ENCODE results near the gene HAS3. TPM values are rescaled to one million over a fixed set of nuclear protein-coding genes. Genes with fewer than 3 reads are reported as not detected.

Gene HAS3
- total RNA-seq, 1 experiment from 2014 or later = 2.5 TPM

DNA sequence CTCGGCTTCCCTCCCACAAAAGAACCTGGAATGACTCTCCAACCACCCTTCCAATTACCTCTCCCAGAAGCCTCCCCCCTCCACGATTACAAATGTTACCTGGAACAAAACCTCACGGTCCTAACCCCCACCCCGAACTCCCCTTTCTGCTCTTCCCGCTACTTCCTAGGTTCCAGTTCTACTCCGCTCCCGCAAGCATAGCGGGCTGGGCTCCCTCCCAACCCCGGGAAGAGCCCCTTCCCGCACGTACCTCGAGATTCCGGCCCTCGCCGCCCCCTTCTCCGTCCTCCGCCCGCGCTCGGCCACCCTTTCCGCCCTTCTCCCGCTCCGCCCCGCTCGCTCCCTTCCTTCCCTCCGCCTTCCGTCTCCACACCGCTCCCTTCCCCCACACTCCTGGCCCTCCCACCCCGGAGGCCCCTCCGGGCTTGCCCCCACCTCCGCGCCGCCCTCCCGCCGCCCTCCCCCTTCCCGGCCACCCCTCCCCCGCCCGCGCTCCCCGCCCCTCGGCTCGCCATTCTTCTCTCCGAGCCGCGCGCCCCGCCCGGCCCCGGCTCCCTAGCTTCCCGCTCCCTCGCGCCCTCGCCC, 26.5 kb downstream of the HAS3 start:
- ChIA-PET CTCF (interaction anchor here (0.6 kb wide), 1 partner anchor 388 kb away, joined by 12 read pairs; no protein-coding TSS in a partner anchor), POLR2A (ENCODE audit: unreplicated experiment) (interaction anchor here (0.6 kb wide), 1 partner anchor 30 kb away, joined by 18 read pairs; no protein-coding TSS in a partner anchor)
- H2AFZ ChIP-seq = no peak overlapping the region; the same call in 1 of the 2 replicates
- no peaks in the 10 kb centered on the region for H3K27me3 ChIP-seq (ENCODE audit: insufficient read depth, low read depth)
- peak overlapping the region; percentile 92 for H3K4me2 ChIP-seq
- no TSS peak for BruUV-seq (replicated peaks)
- peaks cover 34% of the 10 kb centered on the region for H3F3A ChIP-seq (ENCODE audit: insufficient read depth, low read depth)
- intact Hi-C loops (cut with micrococcal nuclease; ENCODE audit: unreplicated experiment) = loop anchor here (2.0 kb wide), 1 partner anchor 603 kb away; no protein-coding TSS in a partner anchor
- H3K4me3 ChIP-seq = peak overlapping the region; percentile 100
- DNase-seq = peak; percentile 54 to 83
- H3K36me3 ChIP-seq (ENCODE audit: low read depth) = peaks cover 11% of the 10 kb centered on the region
- H3K9me2 ChIP-seq (ENCODE audit: insufficient read depth) = no peaks in the 10 kb centered on the region
- H4K20me1 ChIP-seq (ENCODE audit: insufficient read depth) = peaks cover 41% of the 10 kb centered on the region
- no peak for TF ChIP-seq EZH2 (IDR thresholded peaks at IDR 0.05; ENCODE audit: low read depth)
- TF ChIP-seq, protein P1, sequence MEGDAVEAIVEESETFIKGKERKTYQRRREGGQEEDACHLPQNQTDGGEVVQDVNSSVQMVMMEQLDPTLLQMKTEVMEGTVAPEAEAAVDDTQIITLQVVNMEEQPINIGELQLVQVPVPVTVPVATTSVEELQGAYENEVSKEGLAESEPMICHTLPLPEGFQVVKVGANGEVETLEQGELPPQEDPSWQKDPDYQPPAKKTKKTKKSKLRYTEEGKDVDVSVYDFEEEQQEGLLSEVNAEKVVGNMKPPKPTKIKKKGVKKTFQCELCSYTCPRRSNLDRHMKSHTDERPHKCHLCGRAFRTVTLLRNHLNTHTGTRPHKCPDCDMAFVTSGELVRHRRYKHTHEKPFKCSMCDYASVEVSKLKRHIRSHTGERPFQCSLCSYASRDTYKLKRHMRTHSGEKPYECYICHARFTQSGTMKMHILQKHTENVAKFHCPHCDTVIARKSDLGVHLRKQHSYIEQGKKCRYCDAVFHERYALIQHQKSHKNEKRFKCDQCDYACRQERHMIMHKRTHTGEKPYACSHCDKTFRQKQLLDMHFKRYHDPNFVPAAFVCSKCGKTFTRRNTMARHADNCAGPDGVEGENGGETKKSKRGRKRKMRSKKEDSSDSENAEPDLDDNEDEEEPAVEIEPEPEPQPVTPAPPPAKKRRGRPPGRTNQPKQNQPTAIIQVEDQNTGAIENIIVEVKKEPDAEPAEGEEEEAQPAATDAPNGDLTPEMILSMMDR (conservative IDR thresholded peaks at IDR 0.05) = no peak
- no peaks in the 10 kb centered on the region for H3K9me3 ChIP-seq (ENCODE audit: insufficient read depth, low read depth)
- peaks cover 91% of the 10 kb centered on the region for H3K79me2 ChIP-seq (ENCODE audit: low read depth)
- peaks cover 26% of the 10 kb centered on the region for H3K4me1 ChIP-seq (replicated peaks; ENCODE audit: insufficient read depth)
- H3K27ac ChIP-seq = peak overlapping the region; percentile 56

DNA sequence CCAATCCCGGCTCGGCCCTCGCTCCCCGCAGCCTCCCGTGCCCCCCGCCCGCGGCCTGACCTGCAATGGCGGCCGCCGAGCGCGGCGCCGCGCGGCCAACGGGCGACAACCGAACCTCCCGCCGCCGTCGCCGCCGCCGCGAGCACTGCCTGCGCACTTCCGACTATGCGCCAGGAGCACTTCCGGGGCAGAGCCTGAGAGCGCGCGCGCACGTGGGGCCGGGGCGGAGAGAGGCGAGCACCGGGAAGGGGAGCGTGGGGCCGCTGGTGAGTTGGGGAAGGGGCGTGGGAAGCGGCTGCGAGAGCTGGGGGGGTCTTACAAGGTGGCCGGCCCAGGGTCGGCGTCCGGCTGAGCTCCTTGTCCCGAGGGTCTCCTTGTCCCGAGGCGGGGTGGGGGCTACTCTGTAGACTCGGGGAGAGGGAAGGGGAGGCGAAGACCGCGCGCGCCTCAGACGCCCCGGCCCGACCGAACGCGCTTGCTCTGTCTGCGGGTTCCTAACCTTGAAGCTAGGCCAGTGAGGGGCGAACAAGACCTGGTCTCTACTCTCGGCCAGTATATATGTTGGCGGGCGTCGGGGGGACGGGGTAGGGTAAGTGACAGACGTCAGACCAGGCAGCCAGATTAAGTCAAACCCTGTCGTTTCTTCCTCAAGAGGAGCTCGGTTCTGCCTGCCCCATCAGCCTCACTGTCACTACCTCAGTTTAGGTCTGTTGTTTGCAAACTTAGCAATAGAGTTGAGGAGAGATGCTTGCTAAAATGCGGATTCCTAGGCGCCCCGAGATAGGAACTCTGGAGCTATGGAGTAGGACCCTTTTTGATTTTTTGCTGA, 27.2 kb downstream of the HAS3 start, which contains the start of the genes CHTF8 and UTP4:
Gene CHTF8 (minus strand): TSS at position 165 of the 829 bp plus-strand sequence. CDS start 11,130 bp downstream, outside the sequence.
Gene UTP4 (plus strand): TSS at position 226 of the 829 bp plus-strand sequence. CDS start 811 bp downstream, outside the sequence.
- H3K36me3 ChIP-seq (ENCODE audit: low read depth) = peaks cover 17% of the 10 kb centered on the region
- CTCF ChIA-PET = interaction anchor here (0.6 kb wide), 1 partner anchor 13 kb away, joined by 3 read pairs; no protein-coding TSS in a partner anchor
- peaks cover 26% of the 10 kb centered on the region for H3K4me1 ChIP-seq (replicated peaks; ENCODE audit: insufficient read depth)
- peak within 1 kb of the TSS; percentile 100 for H3K4me3 ChIP-seq
- peak within 1 kb of the TSS; percentile 92 for H3K4me2 ChIP-seq
- POLR2A ChIA-PET (ENCODE audit: unreplicated experiment) = interaction anchor here (0.6 kb wide), 2 partner anchors 60 to 137 kb away, joined by 6 to 9 read pairs; no protein-coding TSS in a partner anchor
- H3K9me2 ChIP-seq (ENCODE audit: insufficient read depth) = no peaks in the 10 kb centered on the region
- no peak for TF ChIP-seq EZH2 (IDR thresholded peaks at IDR 0.05; ENCODE audit: low read depth)
- TF ChIP-seq, protein P1 (conservative IDR thresholded peaks at IDR 0.05) = no peak
- H3K9me3 ChIP-seq (ENCODE audit: insufficient read depth, low read depth) = no peaks in the 10 kb centered on the region
- peaks cover 93% of the 10 kb centered on the region for H3K79me2 ChIP-seq (ENCODE audit: low read depth)
- peaks cover 33% of the 10 kb centered on the region for H3F3A ChIP-seq (ENCODE audit: insufficient read depth, low read depth)
- DNase-seq = peak; percentile 60 to 82
- H3K27ac ChIP-seq = peak within 1 kb of the TSS; percentile 56
- intact Hi-C loops (cut with micrococcal nuclease; ENCODE audit: unreplicated experiment) = loop anchor here (2.0 kb wide), 1 partner anchor 604 kb away; no protein-coding TSS in a partner anchor
- BruUV-seq (replicated peaks) = no TSS peak
- H3K27me3 ChIP-seq (ENCODE audit: insufficient read depth, low read depth) = no peaks in the 10 kb centered on the region
- H4K20me1 ChIP-seq (ENCODE audit: insufficient read depth) = peaks cover 42% of the 10 kb centered on the region
- peak within 1 kb of the TSS; percentile 90 for H2AFZ ChIP-seq

DNA sequence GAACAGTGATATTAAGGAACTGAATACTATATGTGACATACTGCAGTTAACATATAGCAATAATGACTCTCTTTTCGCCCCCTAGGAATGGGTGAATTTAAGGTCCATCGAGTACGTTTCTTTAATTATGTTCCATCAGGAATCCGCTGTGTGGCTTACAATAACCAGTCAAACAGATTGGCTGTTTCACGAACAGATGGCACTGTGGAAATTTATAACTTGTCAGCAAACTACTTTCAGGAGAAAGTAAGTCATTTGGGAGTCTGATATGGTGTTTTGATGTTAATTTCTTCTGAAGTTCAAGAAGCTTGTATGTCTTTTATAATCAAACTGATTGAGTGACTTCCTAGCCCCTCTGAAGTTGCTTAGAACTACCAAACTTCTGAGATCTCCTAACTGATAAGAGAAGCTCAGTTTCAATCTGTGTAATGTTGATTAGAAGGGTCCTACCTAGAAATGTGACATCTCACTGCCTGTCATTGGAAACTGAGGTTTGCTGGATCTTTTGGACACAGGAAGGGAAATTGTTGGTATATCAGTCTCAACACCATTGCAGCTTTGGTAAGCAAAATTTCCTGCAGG, 28.0 kb downstream of the HAS3 start:
- H3F3A ChIP-seq (ENCODE audit: insufficient read depth, low read depth) = peaks cover 28% of the 10 kb centered on the region
- H3K4me2 ChIP-seq = peak overlapping the region; percentile 85
- ChIA-PET CTCF (interaction anchor here (0.5 to 0.6 kb wide), 2 partner anchors 12 to 84 kb away, joined by 3 to 4 read pairs; no protein-coding TSS in a partner anchor), POLR2A (ENCODE audit: unreplicated experiment) (interaction anchor here (0.6 kb wide), 2 partner anchors 61 to 136 kb away, joined by 6 to 9 read pairs; no protein-coding TSS in a partner anchor)
- H3K4me1 ChIP-seq (replicated peaks; ENCODE audit: insufficient read depth) = peaks cover 26% of the 10 kb centered on the region
- no peaks in the 10 kb centered on the region for H3K27me3 ChIP-seq (ENCODE audit: insufficient read depth, low read depth)
- no peaks in the 10 kb centered on the region for H3K9me3 ChIP-seq (ENCODE audit: insufficient read depth, low read depth)
- no peaks in the 10 kb centered on the region for H3K9me2 ChIP-seq (ENCODE audit: insufficient read depth)
- intact Hi-C loops (cut with micrococcal nuclease; ENCODE audit: unreplicated experiment) = loop anchor here (2.0 kb wide), 1 partner anchor 605 kb away; no protein-coding TSS in a partner anchor
- H3K4me3 ChIP-seq = peak overlapping the region; percentile 100
- peaks cover 25% of the 10 kb centered on the region for H3K36me3 ChIP-seq (ENCODE audit: low read depth)
- no peak overlapping the region for H2AFZ ChIP-seq
- no peak for DNase-seq
- peaks cover 84% of the 10 kb centered on the region for H3K79me2 ChIP-seq (ENCODE audit: low read depth)
- TF ChIP-seq EZH2 (IDR thresholded peaks at IDR 0.05; ENCODE audit: low read depth) = no peak
- TF ChIP-seq, protein P1 (conservative IDR thresholded peaks at IDR 0.05) = no peak
- H3K27ac ChIP-seq = no peak overlapping the region
- BruUV-seq (replicated peaks) = no TSS peak
- H4K20me1 ChIP-seq (ENCODE audit: insufficient read depth) = peaks cover 45% of the 10 kb centered on the region
